GM19395 (cell line): ENCODE data around the gene SMIM10L2A.
"Not testable (repeated sequence)": the region's sequence is repeated elsewhere in the genome, so short reads cannot be mapped to it uniquely, and the experiment has no call there.

Experiments used
- ATAC-seq: cut with Tn5 transposase; IDR thresholded peaks from one replicate; pipeline ENCODE4 v1.9.1; 2021; ENCODE audit warnings: mild to moderate bottlenecking, moderate library complexity; ENCODE audit not compliant: unreplicated experiment

SMIM10L2A gene

GRCh38 chrX:135421932-135422809 is at the start of gene SMIM10L2A:
Gene SMIM10L2A, plus strand, starts transcription at chrX:135421944. Its CDS starts 188 bp downstream, at chrX:135422132.
- ATAC-seq = peak; percentile 51

- ATAC-seq = no peak
Observed at GRCh38 chrX:135373357-135373756, 48.4 kb upstream of the SMIM10L2A start.

GRCh38 chrX:135382260-135382659 is 39.5 kb upstream of the SMIM10L2A start:
- no peak for ATAC-seq

- ATAC-seq = no peak
Observed at GRCh38 chrX:135383249-135383648, 38.5 kb upstream of the SMIM10L2A start.

GRCh38 chrX:135384161-135384836 is 37.4 kb upstream of the SMIM10L2A start:
- ATAC-seq = no peak

GRCh38 chrX:135388841-135389240 is 32.9 kb upstream of the SMIM10L2A start:
- ATAC-seq = no peak

GRCh38 chrX:135389243-135389642 is 32.5 kb upstream of the SMIM10L2A start:
- ATAC-seq = no peak

- no peak for ATAC-seq
Observed at GRCh38 chrX:135389717-135390116, 32.0 kb upstream of the SMIM10L2A start.

- ATAC-seq = no peak
Observed at GRCh38 chrX:135391734-135392133, 30.0 kb upstream of the SMIM10L2A start.

- ATAC-seq = no peak
Observed at GRCh38 chrX:135393051-135393450, 28.7 kb upstream of the SMIM10L2A start.

GRCh38 chrX:135395064-135395463 is 26.7 kb upstream of the SMIM10L2A start:
- no peak for ATAC-seq

- no peak for ATAC-seq
Observed at GRCh38 chrX:135396109-135396508, 25.6 kb upstream of the SMIM10L2A start.

GRCh38 chrX:135396566-135396965 is 25.2 kb upstream of the SMIM10L2A start:
- no peak for ATAC-seq

- ATAC-seq = no peak
Observed at GRCh38 chrX:135397652-135398051, 24.1 kb upstream of the SMIM10L2A start.

GRCh38 chrX:135403374-135403773 is 18.4 kb upstream of the SMIM10L2A start:
- no peak for ATAC-seq

GRCh38 chrX:135406428-135406827 is 15.3 kb upstream of the SMIM10L2A start:
- ATAC-seq = not testable (repeated sequence)

GRCh38 chrX:135408794-135409193 is 12.9 kb upstream of the SMIM10L2A start:
- ATAC-seq = no peak

GRCh38 chrX:135410861-135411627 is 10.7 kb upstream of the SMIM10L2A start:
- no peak for ATAC-seq

- ATAC-seq = no peak
Observed at GRCh38 chrX:135411893-135412292, 9.9 kb upstream of the SMIM10L2A start.

- ATAC-seq = no peak
Observed at GRCh38 chrX:135416546-135416945, 5.2 kb upstream of the SMIM10L2A start.

GRCh38 chrX:135420831-135421230 is 913 bp upstream of the SMIM10L2A start:
- no peak for ATAC-seq
